ENCODE measurements around the gene ZNF579.

ZNF579 gene

DNA sequence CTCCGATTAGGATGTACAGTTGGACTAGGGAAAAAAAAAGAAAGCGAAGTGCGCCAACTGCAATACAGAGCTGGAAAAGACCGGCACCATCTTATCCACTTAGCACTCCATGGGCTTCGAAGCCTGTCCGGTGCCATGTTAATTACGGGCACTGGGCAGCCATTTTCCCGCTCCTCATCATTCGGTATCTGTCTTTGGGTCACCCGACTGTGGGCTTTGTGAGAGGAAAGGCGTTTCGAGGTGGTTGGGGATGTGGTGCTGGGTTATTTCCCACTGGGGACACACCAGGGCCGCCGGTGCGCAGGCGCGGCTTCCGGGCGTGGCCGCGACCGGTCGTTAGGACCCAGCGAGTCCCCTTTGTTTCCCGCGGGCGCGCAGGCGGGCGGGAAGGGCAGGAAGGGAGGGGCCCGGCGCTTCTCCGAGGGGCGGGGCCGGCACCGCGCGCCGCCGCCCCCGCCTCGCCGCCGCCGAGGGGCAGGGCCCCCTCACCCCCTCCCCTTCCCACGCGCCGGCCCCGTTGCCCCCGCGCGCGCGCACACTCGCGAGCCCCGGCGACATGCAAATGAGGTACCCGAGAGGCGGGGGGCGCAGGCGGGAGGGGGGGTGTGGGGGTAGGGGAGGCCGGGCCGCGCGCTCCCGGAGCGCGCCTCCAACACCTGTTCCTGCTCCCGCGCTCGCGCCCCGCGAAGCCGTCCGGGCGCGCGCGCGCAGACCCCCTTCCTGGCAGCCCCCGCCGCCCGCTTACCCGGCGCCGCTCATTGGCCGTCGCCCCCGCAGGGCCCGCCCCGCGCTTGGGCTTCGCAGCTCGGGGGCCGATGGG is 19.4 kb upstream of the ZNF579 start, which contains the start of gene ZNF524:
ZNF524 (plus strand) TSS at position 447 of the 820 bp plus-strand sequence. CDS start 1,825 bp downstream, outside the sequence.
- H3K36me3 ChIP-seq: peaks cover 21% of the 10 kb centered on the region
- no peaks in the 10 kb centered on the region for H3K27me3 ChIP-seq
- H3K27ac ChIP-seq: peak within 1 kb of the TSS; percentile 95
- H3K4me3 ChIP-seq (ENCODE audit: low read depth in 1 of 2, low read length in 1 of 2): peak within 1 kb of the TSS; percentile 86 to 89
- peaks cover 26 to 34% of the 10 kb centered on the region in 2 experiments for H3K4me1 ChIP-seq (ENCODE audit: control insufficient read depth in 1 of 2, insufficient read depth in 1 of 2, low read depth in 1 of 2, low read length in 1 of 2)
- H3K9me3 ChIP-seq: no peaks in the 10 kb centered on the region
- TF ChIP-seq, protein P1, sequence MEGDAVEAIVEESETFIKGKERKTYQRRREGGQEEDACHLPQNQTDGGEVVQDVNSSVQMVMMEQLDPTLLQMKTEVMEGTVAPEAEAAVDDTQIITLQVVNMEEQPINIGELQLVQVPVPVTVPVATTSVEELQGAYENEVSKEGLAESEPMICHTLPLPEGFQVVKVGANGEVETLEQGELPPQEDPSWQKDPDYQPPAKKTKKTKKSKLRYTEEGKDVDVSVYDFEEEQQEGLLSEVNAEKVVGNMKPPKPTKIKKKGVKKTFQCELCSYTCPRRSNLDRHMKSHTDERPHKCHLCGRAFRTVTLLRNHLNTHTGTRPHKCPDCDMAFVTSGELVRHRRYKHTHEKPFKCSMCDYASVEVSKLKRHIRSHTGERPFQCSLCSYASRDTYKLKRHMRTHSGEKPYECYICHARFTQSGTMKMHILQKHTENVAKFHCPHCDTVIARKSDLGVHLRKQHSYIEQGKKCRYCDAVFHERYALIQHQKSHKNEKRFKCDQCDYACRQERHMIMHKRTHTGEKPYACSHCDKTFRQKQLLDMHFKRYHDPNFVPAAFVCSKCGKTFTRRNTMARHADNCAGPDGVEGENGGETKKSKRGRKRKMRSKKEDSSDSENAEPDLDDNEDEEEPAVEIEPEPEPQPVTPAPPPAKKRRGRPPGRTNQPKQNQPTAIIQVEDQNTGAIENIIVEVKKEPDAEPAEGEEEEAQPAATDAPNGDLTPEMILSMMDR (IDR thresholded peaks at IDR 0.05): no peak

GRCh38 chr19:55599468-55599841 is 18.8 kb upstream of the ZNF579 start, which contains the start of gene FIZ1:
FIZ1 (minus strand) TSS chr19:55599517; CDS start chr19:55597865, 1,652 bp downstream.
- Histone ChIP-seq H3K4me3 (ENCODE audit: low read depth in 1 of 2, low read length in 1 of 2) (peak within 1 kb of the TSS; percentile 86 to 89), H3K9me3 (no peaks in the 10 kb centered on the region), H3K27me3 (no peaks in the 10 kb centered on the region), H3K36me3 (peaks cover 23% of the 10 kb centered on the region), H3K27ac (peak within 1 kb of the TSS; percentile 95), H3K4me1 (ENCODE audit: control insufficient read depth in 1 of 2, insufficient read depth in 1 of 2, low read depth in 1 of 2, low read length in 1 of 2) (peaks cover 21 to 28% of the 10 kb centered on the region in 2 experiments)
- TF ChIP-seq, protein P1 (IDR thresholded peaks at IDR 0.05): peak; percentile 24

- H3K9me3 ChIP-seq: no peaks in the 10 kb centered on the region
- H3K4me1 ChIP-seq (ENCODE audit: control insufficient read depth in 1 of 2, insufficient read depth in 1 of 2, low read depth in 1 of 2, low read length in 1 of 2): peaks cover 15 to 22% of the 10 kb centered on the region in 2 experiments
- no peaks in the 10 kb centered on the region for H3K27me3 ChIP-seq
- H3K4me3 ChIP-seq (ENCODE audit: low read depth in 1 of 2, low read length in 1 of 2): peak overlapping the region; percentile 86 to 89
- H3K27ac ChIP-seq: peak overlapping the region; percentile 95
- TF ChIP-seq, protein P1 (IDR thresholded peaks at IDR 0.05): no peak
- peaks cover 23% of the 10 kb centered on the region for H3K36me3 ChIP-seq
These were observed 18.2 kb upstream of the ZNF579 start for GRCh38 chr19:55598719-55599467.

GRCh38 chr19:55598034-55598433 is 17.4 kb upstream of the ZNF579 start:
- Histone ChIP-seq H3K27me3 (no peaks in the 10 kb centered on the region), H3K36me3 (peaks cover 23% of the 10 kb centered on the region), H3K4me3 (ENCODE audit: low read depth in 1 of 2, low read length in 1 of 2) (no peak overlapping the region), H3K9me3 (no peaks in the 10 kb centered on the region), H3K27ac (peak overlapping the region; percentile 95), H3K4me1 (ENCODE audit: control insufficient read depth in 1 of 2, insufficient read depth in 1 of 2, low read depth in 1 of 2, low read length in 1 of 2) (peaks cover 14 to 16% of the 10 kb centered on the region in 2 experiments)
- TF ChIP-seq, protein P1 (IDR thresholded peaks at IDR 0.05): no peak

GRCh38 chr19:55597501-55597921 is 16.9 kb upstream of the ZNF579 start:
- Histone ChIP-seq H3K27me3 (no peaks in the 10 kb centered on the region), H3K27ac (no peak overlapping the region), H3K9me3 (no peaks in the 10 kb centered on the region), H3K4me3 (ENCODE audit: low read depth in 1 of 2, low read length in 1 of 2) (no peak overlapping the region), H3K36me3 (peaks cover 22% of the 10 kb centered on the region), H3K4me1 (ENCODE audit: control insufficient read depth in 1 of 2, insufficient read depth in 1 of 2, low read depth in 1 of 2, low read length in 1 of 2) (peaks cover 14 to 16% of the 10 kb centered on the region in 2 experiments)
- TF ChIP-seq, protein P1 (IDR thresholded peaks at IDR 0.05): no peak
